ENCODE results near the gene PHF19.

The PHF19 gene

GRCh38 chr9:120885457-120885856, 8.5 kb upstream of the PHF19 start:
- no peak for TF ChIP-seq CTCF (IDR thresholded peaks at IDR 0.05; ENCODE audit: low read depth, low read length)
- no peak overlapping the region for H3K4me3 ChIP-seq (replicated peaks in 1 of 2; ENCODE audit: low read depth in 2 of 2, low read length in 2 of 2)
- DNase-seq (ENCODE audit: low read depth in 2 of 2), result no peak

- no peak for DNase-seq (ENCODE audit: low read depth in 2 of 2)
- TF ChIP-seq CTCF (IDR thresholded peaks at IDR 0.05; ENCODE audit: low read depth, low read length), result no peak
- H3K4me3 ChIP-seq (replicated peaks in 1 of 2; ENCODE audit: low read depth in 2 of 2, low read length in 2 of 2), result no peak overlapping the region
These were observed 6.6 kb upstream of the PHF19 start for GRCh38 chr9:120883608-120883996.

GRCh38 chr9:120882935-120883607, 6.1 kb upstream of the PHF19 start:
- TF ChIP-seq CTCF (IDR thresholded peaks at IDR 0.05; ENCODE audit: low read depth, low read length), result no peak
- no peak for DNase-seq (ENCODE audit: low read depth in 2 of 2)
- no peak overlapping the region for H3K4me3 ChIP-seq (replicated peaks in 1 of 2; ENCODE audit: low read depth in 2 of 2, low read length in 2 of 2)

- H3K4me3 ChIP-seq (replicated peaks in 1 of 2; ENCODE audit: low read depth in 2 of 2, low read length in 2 of 2), result no peak overlapping the region
- TF ChIP-seq CTCF (IDR thresholded peaks at IDR 0.05; ENCODE audit: low read depth, low read length), result no peak
- no peak for DNase-seq (ENCODE audit: low read depth in 2 of 2)
These were observed 2.5 kb upstream of the PHF19 start for GRCh38 chr9:120879446-120879845.

- DNase-seq (ENCODE audit: low read depth in 2 of 2), result no peak
- H3K4me3 ChIP-seq (replicated peaks in 1 of 2; ENCODE audit: low read depth in 2 of 2, low read length in 2 of 2), result no peak overlapping the region
These were observed 1.5 kb upstream of the PHF19 start for GRCh38 chr9:120878188-120879130.

More at GRCh38 chr9:120878188-120879130, 1.5 kb upstream of the PHF19 start:
- TF ChIP-seq CTCF (IDR thresholded peaks at IDR 0.05; ENCODE audit: low read depth, low read length), result no peak

Data from cardiac fibroblast (primary cell).